22Rv1 (cell line): ENCODE measurements around the gene PAX3.

Source experiments
- ZFX ChIP-seq: fragments of 450-650 bp; IDR thresholded peaks from 2 replicates; pipeline ENCODE4 v1.6.1; 2017; ENCODE audit warnings: antibody characterized with exemption, borderline replicate concordance
- TF ChIP-seq, protein P1 (sequence below): fragments of 450-650 bp; IDR thresholded peaks from 2 replicates; pipeline ENCODE4 v1.5.1; 2017; ENCODE audit warnings: mild to moderate bottlenecking

DNA sequence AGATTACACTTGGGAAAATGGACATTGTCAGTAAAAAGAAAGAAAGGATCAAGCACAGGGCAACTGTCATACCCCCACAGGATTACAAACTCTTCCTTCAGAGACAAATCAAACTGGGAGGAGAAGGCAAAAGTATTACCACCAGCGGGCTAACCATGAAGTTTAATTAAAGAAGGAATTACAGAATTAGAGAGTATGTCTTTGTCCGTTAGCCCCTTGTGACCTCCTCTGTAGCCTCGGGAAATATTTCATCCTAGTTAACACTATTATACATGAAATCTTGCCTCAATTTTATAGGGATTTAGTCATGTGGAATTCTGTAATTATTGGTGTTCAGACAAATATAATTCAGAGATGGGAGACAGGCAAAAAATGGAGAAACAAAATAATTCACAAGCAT, 60.7 kb downstream of the PAX3 start:
- TF ChIP-seq, protein P1, sequence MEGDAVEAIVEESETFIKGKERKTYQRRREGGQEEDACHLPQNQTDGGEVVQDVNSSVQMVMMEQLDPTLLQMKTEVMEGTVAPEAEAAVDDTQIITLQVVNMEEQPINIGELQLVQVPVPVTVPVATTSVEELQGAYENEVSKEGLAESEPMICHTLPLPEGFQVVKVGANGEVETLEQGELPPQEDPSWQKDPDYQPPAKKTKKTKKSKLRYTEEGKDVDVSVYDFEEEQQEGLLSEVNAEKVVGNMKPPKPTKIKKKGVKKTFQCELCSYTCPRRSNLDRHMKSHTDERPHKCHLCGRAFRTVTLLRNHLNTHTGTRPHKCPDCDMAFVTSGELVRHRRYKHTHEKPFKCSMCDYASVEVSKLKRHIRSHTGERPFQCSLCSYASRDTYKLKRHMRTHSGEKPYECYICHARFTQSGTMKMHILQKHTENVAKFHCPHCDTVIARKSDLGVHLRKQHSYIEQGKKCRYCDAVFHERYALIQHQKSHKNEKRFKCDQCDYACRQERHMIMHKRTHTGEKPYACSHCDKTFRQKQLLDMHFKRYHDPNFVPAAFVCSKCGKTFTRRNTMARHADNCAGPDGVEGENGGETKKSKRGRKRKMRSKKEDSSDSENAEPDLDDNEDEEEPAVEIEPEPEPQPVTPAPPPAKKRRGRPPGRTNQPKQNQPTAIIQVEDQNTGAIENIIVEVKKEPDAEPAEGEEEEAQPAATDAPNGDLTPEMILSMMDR: no peak
- TF ChIP-seq ZFX: no peak
